ENCODE measurements around the gene DACT2.

DACT2 gene

DNA sequence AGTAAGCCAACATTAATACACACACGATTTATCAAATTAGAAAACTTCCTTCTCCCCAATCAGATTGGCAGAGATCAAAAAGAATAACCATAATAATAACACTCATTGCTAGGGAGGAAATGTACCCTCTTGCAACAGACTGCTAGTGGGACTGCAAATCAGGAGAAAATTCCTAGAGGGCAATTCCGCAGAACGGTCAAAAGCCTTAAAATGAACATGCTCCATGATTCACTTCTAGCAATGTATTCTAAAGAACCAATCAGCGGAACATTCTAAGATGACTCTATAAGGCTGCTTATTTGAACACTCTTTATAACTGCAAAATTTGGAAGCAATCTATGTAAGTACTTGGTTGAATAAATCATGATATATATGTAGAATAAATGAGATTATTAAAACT, 8.5 kb upstream of the DACT2 start:
- Histone ChIP-seq H3K36me3 (ENCODE audit: insufficient read depth, low read length) (no peaks in the 10 kb centered on the region), H3K79me2 (ENCODE audit: insufficient read depth, low read length) (no peaks in the 10 kb centered on the region), H3K27me3 (ENCODE audit: insufficient read depth, low read length, poor library complexity) (no peaks in the 10 kb centered on the region), H4K20me1 (ENCODE audit: insufficient read depth, low read length) (no peaks in the 10 kb centered on the region), H3K9ac (ENCODE audit: low read depth, low read length) (no peak overlapping the region), H3K4me1 (ENCODE audit: insufficient read depth, low read length) (no peaks in the 10 kb centered on the region), H3K4me2 (ENCODE audit: insufficient read depth, low read length) (no peak overlapping the region), H3K4me3 (ENCODE audit: low read depth in 1 of 2, low read length in 2 of 2) (no peak overlapping the region), H2AFZ (ENCODE audit: low read depth, low read length) (no peak overlapping the region), H3K9me3 (ENCODE audit: insufficient read depth, low read length, severe bottlenecking) (no peaks in the 10 kb centered on the region), H3K27ac (ENCODE audit: low read length) (no peak overlapping the region)
- TF ChIP-seq, protein P1, sequence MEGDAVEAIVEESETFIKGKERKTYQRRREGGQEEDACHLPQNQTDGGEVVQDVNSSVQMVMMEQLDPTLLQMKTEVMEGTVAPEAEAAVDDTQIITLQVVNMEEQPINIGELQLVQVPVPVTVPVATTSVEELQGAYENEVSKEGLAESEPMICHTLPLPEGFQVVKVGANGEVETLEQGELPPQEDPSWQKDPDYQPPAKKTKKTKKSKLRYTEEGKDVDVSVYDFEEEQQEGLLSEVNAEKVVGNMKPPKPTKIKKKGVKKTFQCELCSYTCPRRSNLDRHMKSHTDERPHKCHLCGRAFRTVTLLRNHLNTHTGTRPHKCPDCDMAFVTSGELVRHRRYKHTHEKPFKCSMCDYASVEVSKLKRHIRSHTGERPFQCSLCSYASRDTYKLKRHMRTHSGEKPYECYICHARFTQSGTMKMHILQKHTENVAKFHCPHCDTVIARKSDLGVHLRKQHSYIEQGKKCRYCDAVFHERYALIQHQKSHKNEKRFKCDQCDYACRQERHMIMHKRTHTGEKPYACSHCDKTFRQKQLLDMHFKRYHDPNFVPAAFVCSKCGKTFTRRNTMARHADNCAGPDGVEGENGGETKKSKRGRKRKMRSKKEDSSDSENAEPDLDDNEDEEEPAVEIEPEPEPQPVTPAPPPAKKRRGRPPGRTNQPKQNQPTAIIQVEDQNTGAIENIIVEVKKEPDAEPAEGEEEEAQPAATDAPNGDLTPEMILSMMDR (IDR thresholded peaks at IDR 0.05; ENCODE audit: borderline replicate concordance, extremely low read depth, low read length, poor library complexity, severe bottlenecking), result no peak
- TF ChIP-seq EZH2 (IDR thresholded peaks at IDR 0.05; ENCODE audit: borderline replicate concordance, low read depth, low read length, severe bottlenecking), result no peak
- no peak for ATAC-seq (ENCODE audit: insufficient read depth, low read depth)
- no peak for DNase-seq

- Histone ChIP-seq H3K27ac (ENCODE audit: low read length) (no peak overlapping the region), H3K36me3 (ENCODE audit: insufficient read depth, low read length) (no peaks in the 10 kb centered on the region), H3K9ac (ENCODE audit: low read depth, low read length) (no peak overlapping the region), H2AFZ (ENCODE audit: low read depth, low read length) (no peak overlapping the region), H4K20me1 (ENCODE audit: insufficient read depth, low read length) (no peaks in the 10 kb centered on the region), H3K4me1 (ENCODE audit: insufficient read depth, low read length) (no peaks in the 10 kb centered on the region), H3K79me2 (ENCODE audit: insufficient read depth, low read length) (no peaks in the 10 kb centered on the region), H3K4me3 (ENCODE audit: low read depth in 1 of 2, low read length in 2 of 2) (no peak overlapping the region), H3K4me2 (ENCODE audit: insufficient read depth, low read length) (no peak overlapping the region), H3K9me3 (ENCODE audit: insufficient read depth, low read length, severe bottlenecking) (no peaks in the 10 kb centered on the region), H3K27me3 (ENCODE audit: insufficient read depth, low read length, poor library complexity) (no peaks in the 10 kb centered on the region)
- no peak for TF ChIP-seq EZH2 (IDR thresholded peaks at IDR 0.05; ENCODE audit: borderline replicate concordance, low read depth, low read length, severe bottlenecking)
- TF ChIP-seq, protein P1 (IDR thresholded peaks at IDR 0.05; ENCODE audit: borderline replicate concordance, extremely low read depth, low read length, poor library complexity, severe bottlenecking), result no peak
- ATAC-seq (ENCODE audit: insufficient read depth, low read depth) (no peak), DNase-seq (no peak)
These were observed 7.0 kb upstream of the DACT2 start for GRCh38 chr6:168326294-168327261.

GRCh38 chr6:168322966-168323365, 3.4 kb upstream of the DACT2 start:
- Histone ChIP-seq H3K79me2 (ENCODE audit: insufficient read depth, low read length) (no peaks in the 10 kb centered on the region), H4K20me1 (ENCODE audit: insufficient read depth, low read length) (no peaks in the 10 kb centered on the region), H2AFZ (ENCODE audit: low read depth, low read length) (no peak overlapping the region), H3K4me1 (ENCODE audit: insufficient read depth, low read length) (no peaks in the 10 kb centered on the region), H3K36me3 (ENCODE audit: insufficient read depth, low read length) (no peaks in the 10 kb centered on the region), H3K4me3 (ENCODE audit: low read depth in 1 of 2, low read length in 2 of 2) (no peak overlapping the region), H3K27ac (ENCODE audit: low read length) (no peak overlapping the region), H3K27me3 (ENCODE audit: insufficient read depth, low read length, poor library complexity) (no peaks in the 10 kb centered on the region), H3K4me2 (ENCODE audit: insufficient read depth, low read length) (no peak overlapping the region), H3K9ac (ENCODE audit: low read depth, low read length) (no peak overlapping the region), H3K9me3 (ENCODE audit: insufficient read depth, low read length, severe bottlenecking) (peaks cover 4% of the 10 kb centered on the region)
- ATAC-seq (ENCODE audit: insufficient read depth, low read depth) (no peak), DNase-seq (no peak)
- no peak for TF ChIP-seq EZH2 (IDR thresholded peaks at IDR 0.05; ENCODE audit: borderline replicate concordance, low read depth, low read length, severe bottlenecking)
- TF ChIP-seq, protein P1 (IDR thresholded peaks at IDR 0.05; ENCODE audit: borderline replicate concordance, extremely low read depth, low read length, poor library complexity, severe bottlenecking), result no peak
